GM12878 (cell line): ENCODE results near the gene NIPA2. TPM values are rescaled to one million over a fixed set of nuclear protein-coding genes. Genes with fewer than 3 reads are reported as not detected.

Experiments used
- ATAC-seq: fragments of 200-7000 bp; cut with Tn5 transposase; 3 replicates; pipeline ENCODE4 v1.9.1; 2020; ENCODE audit warnings: mild to moderate bottlenecking, moderate library complexity
- BruUV-seq: library from RNA; stranded (reverse); fragments of 400-500 nt; replicated peaks from 2 replicates; lab custom pipeline; 2021; lab: Mats Ljungman, UMichigan
- CTCF ChIA-PET: fragments of 300-600 bp; sonication (Branson Sonifier 250); formaldehyde crosslinking; extraction: SDS; loops from one replicate; lab custom pipeline; 2021; ENCODE audit warnings: inconsistent platforms; lab: Yijun Ruan, JAX
- POLR2A ChIA-PET: fragments of 350-600 bp; formaldehyde crosslinking; extraction: SDS; loops from one replicate; lab custom pipeline; 2021; ENCODE audit warnings: inconsistent platforms; lab: Charles Lee
- RAD21 ChIA-PET: fragments of 300-600 bp; sonication (Branson Sonifier 250); formaldehyde crosslinking; loops from one replicate; lab custom pipeline; 2023; ENCODE audit warnings: antibody characterized with exemption; ENCODE audit not compliant: unreplicated experiment; lab: Charles Lee
- SMC1A ChIA-PET: fragments of 300-600 bp; sonication (Branson Sonifier 250); formaldehyde crosslinking; loops from one replicate; lab custom pipeline; 2023; ENCODE audit not compliant: unreplicated experiment, uncharacterized antibody; lab: Charles Lee
- DNase-seq: peaks from one replicate; pipeline ENCODE4 v3.0.0-alpha.2; 2011; ENCODE audit warnings: low read depth, low spot score
- FAIRE-seq: peaks from 3 replicates; lab custom pipeline; 2011; peaks lifted over from hg19 to GRCh38; lab: Jason Lieb, UNC
- H2AFZ ChIP-seq: 2 replicates; pipeline ENCODE4 v1.6.0; 2011; ENCODE audit warnings: low read depth, low read length, control low read depth; ENCODE audit not compliant: control insufficient read depth
- H3K27ac ChIP-seq: 2 replicates; pipeline ENCODE4 v1.5.1; 2011; ENCODE audit warnings: control low read depth; ENCODE audit not compliant: control insufficient read depth, insufficient read depth
- H3K27me3 ChIP-seq, 2 experiments: replicated peaks in 1 of 2; 2 replicates each; pipeline versions ENCODE4 v1.6.0 to v1.6.1; 2011; ENCODE audit warnings: low read length in 1 of 2; ENCODE audit not compliant: control insufficient read depth in 2 of 2, insufficient read depth in 2 of 2
- H3K36me3 ChIP-seq, 2 experiments: 2 replicates each; pipeline ENCODE4 v1.5.1; 2011; ENCODE audit warnings: low read length in 1 of 2; ENCODE audit not compliant: control insufficient read depth in 2 of 2, insufficient read depth in 2 of 2
- H3K4me1 ChIP-seq: 2 replicates; pipeline ENCODE4 v1.6.1; 2011; ENCODE audit warnings: mild to moderate bottlenecking, low read length, moderate library complexity, mixed read lengths; ENCODE audit not compliant: control insufficient read depth, insufficient read depth
- H3K4me2 ChIP-seq: 2 replicates; pipeline ENCODE4 v1.6.0; 2011; ENCODE audit warnings: control low read depth; ENCODE audit not compliant: control insufficient read depth, insufficient read depth
- H3K4me3 ChIP-seq: fragments of 200-600 bp; sonication (generic); 2 replicates; pipeline ENCODE4 v1.5.1; 2016
- H3K79me2 ChIP-seq: 2 replicates; pipeline ENCODE4 v1.6.0; 2011; ENCODE audit warnings: low read length; ENCODE audit not compliant: control insufficient read depth, insufficient read depth
- H3K9ac ChIP-seq: 2 replicates; pipeline ENCODE4 v1.8.0; 2011; ENCODE audit warnings: low read length, control low read depth, mixed read lengths; ENCODE audit not compliant: control insufficient read depth, insufficient read depth
- H3K9me3 ChIP-seq: replicated peaks from 3 replicates; pipeline ENCODE4 v1.5.1; 2011; ENCODE audit warnings: mild to moderate bottlenecking, low read length; ENCODE audit not compliant: control insufficient read depth, insufficient read depth
- H4K20me1 ChIP-seq: 2 replicates; pipeline ENCODE4 v1.6.0; 2011; ENCODE audit not compliant: control insufficient read depth, insufficient read depth
- CHD4 ChIP-seq: fragments of 200-600 bp; sonication (generic); IDR thresholded peaks from 2 replicates; pipeline ENCODE4 v1.6.1; 2016; ENCODE audit warnings: mild to moderate bottlenecking
- HCFC1 ChIP-seq: fragments of 150-350 bp; IDR thresholded peaks from 2 replicates; pipeline ENCODE4 v1.6.1; 2014; ENCODE audit warnings: low read length
- MXI1 ChIP-seq: fragments of 150-350 bp; IDR thresholded peaks from 2 replicates; pipeline ENCODE4 v1.6.1; 2011; ENCODE audit warnings: low read depth, mild to moderate bottlenecking, inconsistent platforms, low read length, improper control_type of control experiment
- SMAD5 ChIP-seq: IDR thresholded peaks from 2 replicates; pipeline ENCODE4 v1.6.1; 2016; ENCODE audit warnings: antibody characterized with exemption, low read depth
- SP1 ChIP-seq: IDR thresholded peaks from one replicate; pipeline ENCODE4 v1.6.1; 2011; ENCODE audit warnings: low read depth, low read length
- TBL1XR1 ChIP-seq: IDR thresholded peaks from 2 replicates; pipeline ENCODE4 v1.6.1; 2012; ENCODE audit warnings: low read depth, low read length, improper control_type of control experiment
- WRNIP1 ChIP-seq: IDR thresholded peaks from 2 replicates; pipeline ENCODE4 v1.6.1; 2011; ENCODE audit warnings: low read depth, low read length, improper control_type of control experiment, borderline replicate concordance
- ZNF24 ChIP-seq: fragments of 450-650 bp; IDR thresholded peaks from 2 replicates; pipeline ENCODE4 v1.6.1; 2017; ENCODE audit warnings: antibody characterized with exemption, mild to moderate bottlenecking
- WGBS: methylation state at CpG from one replicate; pipeline ENCODE4 v1.1.6; 2016; ENCODE audit warnings: low lambda C conversion rate; ENCODE audit not compliant: insufficient replicate concordance, insufficient coverage; ENCODE audit errors: missing lambda C conversion rate; 5-methylcytosine and 5-hydroxymethylcytosine counted together
- in situ Hi-C: fragments of 300-500 bp; cut with MboI; formaldehyde crosslinking; loops from 9 replicates; pipeline ENCODE4 v1.14.3; 2018; ENCODE audit warnings: mixed read lengths
- intact Hi-C: fragments of 100-400 bp; cut with micrococcal nuclease; formaldehyde crosslinking; loops from one replicate; pipeline ENCODE4 v1.14.2; 2022; ENCODE audit not compliant: unreplicated experiment
- polyA plus RNA-seq, 11 experiments: library from polyadenylated mRNA; depleted of rRNA in 4 of 11; unstranded in 6 of 11; stranded (reverse) in 5 of 11; fragments of >200 nt; fragmentation: Nextera tagmentation in 4 of 11; fragmentation: Illumina TruSeq in 1 of 11; extraction: Ambion mirVana in 4 of 11; extraction: Trizol in 1 of 11; gene quantifications; 1 replicate in 1 of 11; 2 replicates in 10 of 11; pipeline versions ENCODE4 v1.2.1 to v1.2.3, GENCODE V29; 2011 to 2016; ENCODE audit warnings: inconsistent platforms in 2 of 11, missing spikeins in 2 of 11, low read depth in 1 of 11
- total RNA-seq, 4 experiments: library from RNA; depleted of rRNA in 3 of 4; stranded (reverse); fragments of >200 nt in 3 of 4; fragmentation: Illumina TruSeq in 1 of 4; extraction: Trizol in 1 of 4; gene quantifications; 2 replicates each; pipeline versions ENCODE4 v1.2.1 to v1.2.3, GENCODE V29; 2013 to 2021
- TF ChIP-seq, protein P1 (sequence below): IDR thresholded peaks from 2 replicates; pipeline ENCODE4 v1.6.1; 2011; ENCODE audit warnings: borderline replicate concordance, low read depth, mild to moderate bottlenecking, moderate library complexity, low read length; ENCODE audit not compliant: insufficient read depth, poor library complexity, severe bottlenecking
- TF ChIP-seq, protein P2 (sequence below): fragments of 450-650 bp; conservative IDR thresholded peaks from 2 replicates; pipeline ENCODE4 v1.6.1; 2017; ENCODE audit warnings: mild to moderate bottlenecking, moderate library complexity
- TF ChIP-seq, protein P3 (sequence below): IDR thresholded peaks from 2 replicates; pipeline ENCODE4 v1.6.1; 2012; ENCODE audit warnings: low read length, inconsistent platforms

NIPA2 gene
- total and polyA plus RNA-seq, 10 of the 15 experiments (the other 5 are each of a cell fraction or from before 2014, with no cell fraction given): 24.4 to 159 (median 96.5) TPM

- TF ChIP-seq, protein P1, sequence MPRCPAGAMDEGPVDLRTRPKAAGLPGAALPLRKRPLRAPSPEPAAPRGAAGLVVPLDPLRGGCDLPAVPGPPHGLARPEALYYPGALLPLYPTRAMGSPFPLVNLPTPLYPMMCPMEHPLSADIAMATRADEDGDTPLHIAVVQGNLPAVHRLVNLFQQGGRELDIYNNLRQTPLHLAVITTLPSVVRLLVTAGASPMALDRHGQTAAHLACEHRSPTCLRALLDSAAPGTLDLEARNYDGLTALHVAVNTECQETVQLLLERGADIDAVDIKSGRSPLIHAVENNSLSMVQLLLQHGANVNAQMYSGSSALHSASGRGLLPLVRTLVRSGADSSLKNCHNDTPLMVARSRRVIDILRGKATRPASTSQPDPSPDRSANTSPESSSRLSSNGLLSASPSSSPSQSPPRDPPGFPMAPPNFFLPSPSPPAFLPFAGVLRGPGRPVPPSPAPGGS: no peak
- TF ChIP-seq WRNIP1: no peak
- no peak for TF ChIP-seq CHD4
- TF ChIP-seq SP1: no peak
These were observed 7.0 kb upstream of the NIPA2 start (continued) for GRCh38 chr15:22831473-22831872.

DNA sequence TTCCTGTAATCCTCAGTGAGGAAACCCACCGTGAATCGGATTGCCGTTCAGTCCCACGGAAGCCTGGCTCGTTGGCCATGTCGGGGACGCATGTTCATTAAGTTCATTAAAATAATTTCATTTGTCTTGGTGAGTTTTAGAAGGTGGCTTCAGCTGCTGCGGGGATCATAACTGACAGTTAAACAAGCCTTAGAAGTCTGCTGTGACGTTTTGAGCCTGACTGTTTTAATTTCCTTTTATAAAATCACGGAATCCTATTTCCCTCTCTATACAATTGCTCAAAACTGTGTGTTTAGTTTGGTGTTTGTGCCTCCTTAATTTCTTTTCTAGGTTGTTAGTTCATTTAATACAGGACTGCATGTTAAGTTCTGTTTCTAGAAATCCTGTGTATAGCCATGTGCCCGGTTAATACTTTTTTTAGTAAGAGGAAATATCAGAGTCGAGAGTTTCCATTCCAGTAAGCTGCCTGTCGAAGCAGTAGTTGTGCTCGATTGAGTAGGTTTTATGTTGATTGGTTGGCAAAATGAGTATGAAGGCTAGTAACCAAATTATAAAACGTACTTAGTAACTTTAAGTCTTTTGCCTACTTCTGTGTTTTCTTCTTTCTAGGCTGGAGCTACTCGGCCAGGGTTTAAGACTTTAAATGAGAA, 705 bp downstream of the NIPA2 start:
- H3K4me2 ChIP-seq: peak overlapping the region; percentile 5
- no peaks in the 10 kb centered on the region for H3K27me3 ChIP-seq
- TSS peak; percentile 85 for BruUV-seq
- H3K27ac ChIP-seq: peak overlapping the region; percentile 88
- ChIA-PET POLR2A (interaction anchor here (0.5 to 2.0 kb wide), 6 partner anchors 39 to 241 kb away, joined by 3 to 8 read pairs (median 4); partner anchors contain the start of genes CYFIP1 and NIPA1), RAD21 (interaction anchor here (2.1 kb wide), 1 partner anchor 43 kb away, joined by 20 read pairs; no protein-coding TSS in a partner anchor), CTCF (interaction anchor here (2.3 kb wide), 1 partner anchor 42 kb away, joined by 9 read pairs; no protein-coding TSS in a partner anchor), SMC1A (interaction anchor here (0.7 to 2.6 kb wide), 6 partner anchors 11 to 171 kb away, joined by 3 to 16 read pairs (median 4); partner anchors contain the start of gene NIPA1)
- no peak overlapping the region for H2AFZ ChIP-seq
- ATAC-seq (peak; percentile 11), FAIRE-seq (no peak), DNase-seq (no peak)
- H3K79me2 ChIP-seq: peaks cover 52% of the 10 kb centered on the region
- in situ Hi-C loops (no loop called here), intact Hi-C loops (loop anchor here (2.0 kb wide), 2 partner anchors 28 to 42 kb away; no protein-coding TSS in a partner anchor)
- TF ChIP-seq TBL1XR1: no peak
- TF ChIP-seq HCFC1: no peak
- TF ChIP-seq MXI1: peak; percentile 39; the same call in 1 of the 2 replicates
- TF ChIP-seq, protein P2, sequence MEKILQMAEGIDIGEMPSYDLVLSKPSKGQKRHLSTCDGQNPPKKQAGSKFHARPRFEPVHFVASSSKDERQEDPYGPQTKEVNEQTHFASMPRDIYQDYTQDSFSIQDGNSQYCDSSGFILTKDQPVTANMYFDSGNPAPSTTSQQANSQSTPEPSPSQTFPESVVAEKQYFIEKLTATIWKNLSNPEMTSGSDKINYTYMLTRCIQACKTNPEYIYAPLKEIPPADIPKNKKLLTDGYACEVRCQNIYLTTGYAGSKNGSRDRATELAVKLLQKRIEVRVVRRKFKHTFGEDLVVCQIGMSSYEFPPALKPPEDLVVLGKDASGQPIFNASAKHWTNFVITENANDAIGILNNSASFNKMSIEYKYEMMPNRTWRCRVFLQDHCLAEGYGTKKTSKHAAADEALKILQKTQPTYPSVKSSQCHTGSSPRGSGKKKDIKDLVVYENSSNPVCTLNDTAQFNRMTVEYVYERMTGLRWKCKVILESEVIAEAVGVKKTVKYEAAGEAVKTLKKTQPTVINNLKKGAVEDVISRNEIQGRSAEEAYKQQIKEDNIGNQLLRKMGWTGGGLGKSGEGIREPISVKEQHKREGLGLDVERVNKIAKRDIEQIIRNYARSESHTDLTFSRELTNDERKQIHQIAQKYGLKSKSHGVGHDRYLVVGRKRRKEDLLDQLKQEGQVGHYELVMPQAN: 0 out of 2 replicates have a peak, but pooled peaks have one; percentile 11
- 0 out of 2 replicates have a peak, but pooled peaks have one; percentile 9 for TF ChIP-seq SMAD5
- no peak for TF ChIP-seq ZNF24
- TF ChIP-seq, protein P3, sequence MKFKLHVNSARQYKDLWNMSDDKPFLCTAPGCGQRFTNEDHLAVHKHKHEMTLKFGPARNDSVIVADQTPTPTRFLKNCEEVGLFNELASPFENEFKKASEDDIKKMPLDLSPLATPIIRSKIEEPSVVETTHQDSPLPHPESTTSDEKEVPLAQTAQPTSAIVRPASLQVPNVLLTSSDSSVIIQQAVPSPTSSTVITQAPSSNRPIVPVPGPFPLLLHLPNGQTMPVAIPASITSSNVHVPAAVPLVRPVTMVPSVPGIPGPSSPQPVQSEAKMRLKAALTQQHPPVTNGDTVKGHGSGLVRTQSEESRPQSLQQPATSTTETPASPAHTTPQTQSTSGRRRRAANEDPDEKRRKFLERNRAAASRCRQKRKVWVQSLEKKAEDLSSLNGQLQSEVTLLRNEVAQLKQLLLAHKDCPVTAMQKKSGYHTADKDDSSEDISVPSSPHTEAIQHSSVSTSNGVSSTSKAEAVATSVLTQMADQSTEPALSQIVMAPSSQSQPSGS: 0 out of 2 replicates have a peak, but pooled peaks have one; percentile 12
- H3K9ac ChIP-seq: peak overlapping the region; percentile 96
- peaks cover 9% of the 10 kb centered on the region for H3K4me1 ChIP-seq
- WGBS: under 1% methylated on average over 16 of the region's 16 CpGs
- H4K20me1 ChIP-seq: peaks cover 3% of the 10 kb centered on the region
- H3K4me3 ChIP-seq: peak overlapping the region; percentile 90
- H3K9me3 ChIP-seq: no peaks in the 10 kb centered on the region
- H3K36me3 ChIP-seq: peaks cover 1 to 10% of the 10 kb centered on the region in 2 experiments
